Liver (tissue), 3 donors: ENCODE measurements around the gene CCS.
"Not testable (repeated sequence)": the region's sequence is repeated elsewhere in the genome, so short reads cannot be mapped to it uniquely, and the experiment has no call there.

ENCODE experiments used
- CTCF ChIP-seq: fragments of 150-350 bp; IDR thresholded peaks from 2 replicates; pipeline ENCODE4 v1.5.1; 2017; ENCODE audit warnings: improper control_type of control experiment, low read depth, low read length; ENCODE audit not compliant: missing input control
- EGR1 ChIP-seq, 2 donors: IDR thresholded peaks; 2 replicates each; pipeline ENCODE4 v1.6.1; 2016 to 2018; ENCODE audit warnings: antibody characterized with exemption in 2 of 2, low read depth in 2 of 2
- REST ChIP-seq: IDR thresholded peaks from 2 replicates; pipeline ENCODE4 v1.6.1; 2016; ENCODE audit warnings: antibody characterized with exemption, mild to moderate bottlenecking
- donor health status: healthy.
- donor health status: healthy.

- not testable (repeated sequence) for TF ChIP-seq CTCF; REST; EGR1 (IDR thresholded peaks at IDR 0.05; ENCODE audit: low read depth in 2 of 2)
These were observed 10.3 kb upstream of the CCS start for GRCh38 chr11:66582565-66583147.
